NT2/D1 (cell line): ENCODE results near the gene KRTCAP2.

ENCODE experiments used
- SUZ12 ChIP-seq: IDR thresholded peaks from 2 replicates; pipeline ENCODE4 v1.6.1; 2011; ENCODE audit not compliant: insufficient read length, insufficient read depth; ENCODE audit errors: extremely low read depth
- YY1 ChIP-seq: IDR thresholded peaks from 2 replicates; pipeline ENCODE4 v1.6.1; 2011; ENCODE audit not compliant: insufficient read length, insufficient read depth
- ZNF274 ChIP-seq: IDR thresholded peaks from 2 replicates; pipeline ENCODE4 v1.6.1; 2011; ENCODE audit warnings: mild to moderate bottlenecking, low read depth, low read length

GRCh38 chr1:155126556-155127104, 46.5 kb downstream of the KRTCAP2 start:
- TF ChIP-seq YY1 (no peak), ZNF274 (no peak), SUZ12 (peak; percentile 29)
